Pancreas (tissue), 10 donors: ENCODE results near the gene FEM1C. TPM values are rescaled to one million over a fixed set of nuclear protein-coding genes. Genes with fewer than 3 reads are reported as not detected.
"Not testable (repeated sequence)": the region's sequence is repeated elsewhere in the genome, so short reads cannot be mapped to it uniquely, and the experiment has no call there.

Source experiments
- ATAC-seq, 4 donors: fragments of 200-7000 bp; cut with Tn5 transposase; one replicate each; pipeline versions ENCODE4 v1.8.0 to v1.9.1; 2020; ENCODE audit warnings: mild to moderate bottlenecking in 4 of 4, moderate library complexity in 4 of 4
- DNase-seq, 6 donors: peaks; one replicate each; pipeline ENCODE4 v3.0.0-alpha.2; 2020
- FAIRE-seq: peaks from 2 replicates; lab custom pipeline; 2012; peaks lifted over from hg19 to GRCh38; lab: Jason Lieb, UNC
- H3K27ac ChIP-seq, 4 donors: fragments of 200-600 bp; sonication (generic); 1 replicate in 3 of 4; 2 replicates in 1 of 4; pipeline versions ENCODE4 v1.5.0 to v1.8.0; 2020
- H3K27me3 ChIP-seq, 4 donors: fragments of 200-600 bp; one replicate each; pipeline ENCODE4 v1.8.0; 2021
- H3K36me3 ChIP-seq, 3 donors: fragments of 200-600 bp; sonication (generic) in 1 of 3; one replicate each; pipeline versions ENCODE4 v1.5.0 to v1.8.0; 2020 to 2021
- H3K4me1 ChIP-seq, 3 donors: fragments of 200-600 bp; one replicate each; pipeline ENCODE4 v1.8.0; 2021
- H3K4me3 ChIP-seq, 4 donors: fragments of 200-600 bp; sonication (generic) in 2 of 4; one replicate each; pipeline versions ENCODE4 v1.5.0 to v1.8.0; 2020 to 2021
- H3K9me3 ChIP-seq, 4 donors: fragments of 200-600 bp; one replicate each; pipeline ENCODE4 v1.8.0; 2021
- CTCF ChIP-seq, 4 donors: fragments of 200-600 bp; sonication (generic) in 3 of 4; IDR thresholded peaks; one replicate each; pipeline versions ENCODE4 v1.5.0 to v1.8.0; 2021; ENCODE audit warnings: antibody characterized with exemption in 4 of 4
- WGBS, 2 donors: extraction: QIAGEN DNeasy Blood & Tissue Kit; methylation state at CpG; one replicate each; pipeline ENCODE4 v1.1.7; 2013; 5-methylcytosine and 5-hydroxymethylcytosine counted together
- intact Hi-C, 3 donors: fragments of 100-400 bp; cut with DNase I; formaldehyde crosslinking; loops; one replicate each; pipeline versions ENCODE4 v1.11.1 to v1.14.2; 2022
- polyA plus RNA-seq, 2 donors: library from polyadenylated mRNA; stranded (reverse); fragments of 200-250 nt; gene quantifications; one replicate each; pipeline ENCODE4 v1.2.3, GENCODE V29; 2013
- total RNA-seq, 6 donors: library from RNA; stranded (reverse); fragmentation: NEBNext Ultra II Directional in 4 of 6; extraction: Animal tissue kit (Norgen Biotek cat#: 25700) in 4 of 6; gene quantifications; one replicate each; pipeline versions ENCODE4 v1.2.1 to v1.2.4, GENCODE V29; 2021 to 2023
- donor health status: healthy with polysubstance abuse.
- donor health status: DM: no; HTN: no; CAD: no; lungs with moderate emphysema.
- donor health status: DM: no; HTN: no; CAD: no.
- donor health status: control.
- donor health status: control.
- donor health status: Bipolar disorder and iron deficiency.
- donor health status: DM: yes; HTN: yes; CAD: no.
- donor health status: DM: no; HTN: no; CAD: no.
- donor health status: DM: no; HTN: no; CAD: no.
- donor health status: DM: yes; HTN: yes; CAD: no.

FEM1C gene
- total and polyA plus RNA-seq, 8 donors: 3.2 to 11.2 (median 7.6) TPM

GRCh38 chr5:115484368-115484767 is 60.2 kb downstream of the FEM1C start:
- Histone ChIP-seq H3K27ac (no peak overlapping the region), H3K27me3 (no peaks in the 10 kb centered on the region), H3K9me3 (no peaks in the 10 kb centered on the region), H3K4me3 (no peak overlapping the region), H3K4me1 (peaks cover 0 to 1% (median under 1%) of the 10 kb centered on the region in 3 donors), H3K36me3 (no peaks in the 10 kb centered on the region)
- DNase-seq: no peak
- intact Hi-C loops: no loop called here
- TF ChIP-seq CTCF (IDR thresholded peaks at IDR 0.05): no peak
- WGBS, 2 donors: 77 to 87% methylated on average over 4 of the region's 4 CpGs
- ATAC-seq: peak in 1 of 4 donors; percentile 15
- FAIRE-seq: no peak

GRCh38 chr5:115480900-115481299 is 63.7 kb downstream of the FEM1C start:
- TF ChIP-seq CTCF (IDR thresholded peaks at IDR 0.05): no peak
- H3K27me3 ChIP-seq: no peaks in the 10 kb centered on the region
- no peak overlapping the region for H3K27ac ChIP-seq
- H3K4me1 ChIP-seq: no peaks in the 10 kb centered on the region
- no peak overlapping the region for H3K4me3 ChIP-seq
- DNase-seq: no peak
- FAIRE-seq: peak; percentile 47
- no peak for ATAC-seq
- H3K9me3 ChIP-seq: no peaks in the 10 kb centered on the region
- intact Hi-C loops: no loop called here
- H3K36me3 ChIP-seq: no peaks in the 10 kb centered on the region

- no peaks in the 10 kb centered on the region for H3K9me3 ChIP-seq
- DNase-seq (no peak), ATAC-seq (no peak), FAIRE-seq (no peak)
- WGBS, 2 donors: 75 to 79% methylated on average over 4 of the region's 4 CpGs
- H3K4me1 ChIP-seq: no peaks in the 10 kb centered on the region
- intact Hi-C loops: no loop called here
- H3K27me3 ChIP-seq: no peaks in the 10 kb centered on the region
- no peak overlapping the region for H3K27ac ChIP-seq
- no peak for TF ChIP-seq CTCF (IDR thresholded peaks at IDR 0.05)
- no peaks in the 10 kb centered on the region for H3K36me3 ChIP-seq
- H3K4me3 ChIP-seq: no peak overlapping the region
Measured at GRCh38 chr5:115480271-115480670, 64.3 kb downstream of the FEM1C start.

GRCh38 chr5:115479166-115479873 is 65.3 kb downstream of the FEM1C start:
- H3K4me1 ChIP-seq, ATAC-seq, DNase-seq, intact Hi-C loops, H3K9me3 ChIP-seq, H3K27me3 ChIP-seq, FAIRE-seq, H3K4me3 ChIP-seq, H3K27ac ChIP-seq, H3K36me3 ChIP-seq: not testable (repeated sequence)
- WGBS, 2 donors: 53 to 63% methylated on average over 2 of the region's 2 CpGs

GRCh38 chr5:115478281-115478680 is 66.3 kb downstream of the FEM1C start:
- DNase-seq (no peak), FAIRE-seq (no peak)
- no peaks in the 10 kb centered on the region for H3K27me3 ChIP-seq

More at GRCh38 chr5:115478281-115478680, 66.3 kb downstream of the FEM1C start:
- H3K4me1 ChIP-seq: no peaks in the 10 kb centered on the region
- no peaks in the 10 kb centered on the region for H3K36me3 ChIP-seq
- H3K9me3 ChIP-seq: no peaks in the 10 kb centered on the region
- TF ChIP-seq CTCF (IDR thresholded peaks at IDR 0.05): no peak
- intact Hi-C loops: no loop called here
- WGBS, 2 donors: 81 to 84% methylated on average over 2 of the region's 2 CpGs
- no peak for ATAC-seq
- no peak overlapping the region for H3K4me3 ChIP-seq
- H3K27ac ChIP-seq: no peak overlapping the region
